ENCODE data around the gene SLC13A4.

DNA sequence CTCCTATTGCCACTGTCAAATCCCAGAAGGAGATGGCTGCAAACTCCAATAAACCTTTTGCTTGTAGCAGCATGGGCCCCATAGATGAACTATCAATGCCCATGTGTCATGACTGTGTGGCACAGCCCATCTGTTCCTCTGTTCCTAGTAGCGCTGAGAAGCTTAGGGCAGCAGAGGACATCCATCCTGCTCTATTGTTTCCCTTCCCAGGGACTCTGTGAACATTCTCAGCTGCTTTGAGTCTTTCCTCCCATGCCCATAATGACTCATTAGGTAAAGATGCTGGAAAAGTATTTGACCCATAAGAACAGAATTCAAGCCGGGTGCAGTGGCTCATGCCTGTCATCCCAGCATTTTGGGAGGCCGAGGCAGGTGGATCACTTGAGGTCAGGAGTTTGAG lies 37.4 kb downstream of the SLC13A4 start:
- no peak for TF ChIP-seq POLR2A (IDR thresholded peaks at IDR 0.05; ENCODE audit: low read depth, low read length)
- TF ChIP-seq POLR2AphosphoS5 (IDR thresholded peaks at IDR 0.05; ENCODE audit: low read depth, low read length): no peak
- no peak for TF ChIP-seq POU2F2 (IDR thresholded peaks at IDR 0.05; ENCODE audit: low read depth, low read length)
- TF ChIP-seq PAX5 (IDR thresholded peaks at IDR 0.05; ENCODE audit: insufficient read depth, low read length, severe bottlenecking): no peak
- no peak for TF ChIP-seq SPI1 (IDR thresholded peaks at IDR 0.05; ENCODE audit: low read depth, low read length)
- TF ChIP-seq TAF1 (IDR thresholded peaks at IDR 0.05; ENCODE audit: low read depth, low read length): no peak

Data from GM12891 (cell line).